ENCODE data around the gene TMEM91.

The TMEM91 gene

DNA sequence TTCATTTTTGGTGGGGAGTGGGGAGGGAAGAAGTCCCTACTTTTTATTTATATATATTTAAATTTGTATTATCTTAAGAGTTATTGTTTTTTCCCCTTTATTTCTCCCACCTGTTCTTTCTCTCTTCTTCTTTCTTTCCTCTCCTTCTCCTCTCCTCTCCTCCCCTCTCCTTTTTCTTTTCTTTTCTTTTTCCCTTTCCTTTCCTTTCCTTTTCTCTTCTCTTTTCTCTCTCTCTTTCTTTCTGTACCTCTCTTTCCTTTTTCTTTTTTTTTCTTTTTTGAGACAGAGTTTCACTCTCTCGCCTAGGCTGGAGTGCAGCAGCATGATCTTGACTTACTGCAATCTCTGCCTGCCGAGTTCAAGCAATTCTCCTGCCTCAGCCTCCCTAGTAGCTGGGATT lies 23.2 kb downstream of the TMEM91 start:
- no peak for DNase-seq (ENCODE audit: low read depth)
- H3K4me3 ChIP-seq (ENCODE audit: control insufficient read depth, low read depth, low read length) = no peak overlapping the region
- TF ChIP-seq, protein P1, sequence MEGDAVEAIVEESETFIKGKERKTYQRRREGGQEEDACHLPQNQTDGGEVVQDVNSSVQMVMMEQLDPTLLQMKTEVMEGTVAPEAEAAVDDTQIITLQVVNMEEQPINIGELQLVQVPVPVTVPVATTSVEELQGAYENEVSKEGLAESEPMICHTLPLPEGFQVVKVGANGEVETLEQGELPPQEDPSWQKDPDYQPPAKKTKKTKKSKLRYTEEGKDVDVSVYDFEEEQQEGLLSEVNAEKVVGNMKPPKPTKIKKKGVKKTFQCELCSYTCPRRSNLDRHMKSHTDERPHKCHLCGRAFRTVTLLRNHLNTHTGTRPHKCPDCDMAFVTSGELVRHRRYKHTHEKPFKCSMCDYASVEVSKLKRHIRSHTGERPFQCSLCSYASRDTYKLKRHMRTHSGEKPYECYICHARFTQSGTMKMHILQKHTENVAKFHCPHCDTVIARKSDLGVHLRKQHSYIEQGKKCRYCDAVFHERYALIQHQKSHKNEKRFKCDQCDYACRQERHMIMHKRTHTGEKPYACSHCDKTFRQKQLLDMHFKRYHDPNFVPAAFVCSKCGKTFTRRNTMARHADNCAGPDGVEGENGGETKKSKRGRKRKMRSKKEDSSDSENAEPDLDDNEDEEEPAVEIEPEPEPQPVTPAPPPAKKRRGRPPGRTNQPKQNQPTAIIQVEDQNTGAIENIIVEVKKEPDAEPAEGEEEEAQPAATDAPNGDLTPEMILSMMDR (IDR thresholded peaks at IDR 0.05; ENCODE audit: control insufficient read depth, insufficient read depth, low read depth, low read length, missing control alignments) = no peak

DNA sequence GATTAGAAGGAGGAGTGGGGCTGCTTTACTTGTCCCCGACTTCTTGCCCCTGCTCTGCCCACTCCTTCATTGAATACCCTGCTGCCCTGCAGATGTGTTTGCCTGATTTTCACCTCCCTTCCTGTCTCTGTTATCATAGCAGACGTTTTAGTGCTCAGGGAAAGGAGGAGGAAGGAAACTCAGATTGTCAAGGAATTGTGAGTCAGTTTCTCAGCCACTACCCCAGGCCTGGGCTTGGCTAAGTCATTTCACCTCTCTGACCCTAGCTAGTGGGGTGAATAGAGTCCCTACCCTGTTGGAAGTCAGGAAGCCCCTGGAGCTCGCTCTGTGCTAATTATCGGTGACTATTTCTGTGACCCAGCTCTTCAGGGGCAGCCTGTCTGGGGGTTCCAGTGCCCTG lies 25.1 kb downstream of the TMEM91 start:
- no peak overlapping the region for H3K4me3 ChIP-seq (ENCODE audit: control insufficient read depth, low read depth, low read length)
- no peak for DNase-seq (ENCODE audit: low read depth)
- TF ChIP-seq, protein P1 (IDR thresholded peaks at IDR 0.05; ENCODE audit: control insufficient read depth, insufficient read depth, low read depth, low read length, missing control alignments) = no peak

DNA sequence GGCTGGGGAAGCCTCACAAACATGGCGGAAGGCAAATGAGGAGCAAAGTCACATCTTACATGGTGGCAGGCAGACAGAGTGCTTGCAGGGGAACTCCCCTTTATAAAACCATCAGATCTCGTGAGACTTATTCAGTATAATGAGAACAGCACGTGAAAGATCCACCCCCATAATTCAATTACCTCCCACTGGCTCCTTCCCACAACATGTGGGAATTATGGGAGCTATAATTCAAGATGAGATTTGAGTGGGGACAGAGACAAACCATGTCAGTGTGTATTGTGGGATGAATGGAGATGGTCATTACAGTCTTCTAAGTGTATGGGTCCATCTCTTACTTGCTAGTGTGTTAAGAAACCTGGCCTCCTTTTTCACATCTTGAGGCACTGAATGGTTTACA lies 25.7 kb downstream of the TMEM91 start:
- H3K4me3 ChIP-seq (ENCODE audit: control insufficient read depth, low read depth, low read length) = no peak overlapping the region
- TF ChIP-seq, protein P1 (IDR thresholded peaks at IDR 0.05; ENCODE audit: control insufficient read depth, insufficient read depth, low read depth, low read length, missing control alignments) = no peak
- DNase-seq (ENCODE audit: low read depth) = no peak

DNA sequence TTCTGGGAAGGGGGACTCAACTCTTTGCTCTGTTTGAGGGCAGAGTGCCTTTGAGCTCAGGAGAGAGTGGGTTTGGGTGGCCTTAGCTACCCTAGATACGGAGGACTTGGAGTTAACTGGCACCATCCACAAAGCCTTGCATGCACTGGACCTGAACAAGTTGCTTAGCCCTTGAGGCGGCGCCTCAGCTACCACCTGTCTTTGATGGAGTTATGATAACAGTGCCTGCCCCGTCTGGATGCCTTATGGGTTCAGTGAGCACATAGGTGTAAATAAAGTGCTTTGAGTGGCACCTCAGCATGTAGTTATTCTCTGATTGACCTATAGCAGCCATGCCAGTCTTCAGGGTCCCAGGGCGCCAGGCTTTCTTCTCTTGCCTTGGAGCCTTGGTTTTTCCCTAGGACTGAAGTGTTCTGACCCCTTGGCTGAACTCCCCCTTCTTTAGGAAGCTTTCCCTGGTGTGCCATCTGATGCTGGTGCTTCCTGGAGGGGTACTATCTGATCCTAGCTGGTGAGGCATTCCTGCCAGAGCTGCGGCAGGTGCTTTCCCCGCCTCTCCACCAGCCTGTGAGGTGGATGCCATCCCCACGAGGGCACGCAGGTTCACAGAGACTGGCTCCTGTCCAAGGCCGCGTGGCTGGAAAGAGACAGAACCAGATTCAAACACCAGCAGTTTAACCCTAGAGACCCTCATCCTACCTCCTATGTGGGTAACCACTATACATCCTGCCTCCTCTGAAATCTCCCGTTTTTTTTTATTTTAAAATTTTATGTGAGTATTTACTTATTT lies 27.0 kb downstream of the TMEM91 start:
- TF ChIP-seq, protein P1 (IDR thresholded peaks at IDR 0.05; ENCODE audit: control insufficient read depth, insufficient read depth, low read depth, low read length, missing control alignments) = no peak
- DNase-seq (ENCODE audit: low read depth) = no peak

DNA sequence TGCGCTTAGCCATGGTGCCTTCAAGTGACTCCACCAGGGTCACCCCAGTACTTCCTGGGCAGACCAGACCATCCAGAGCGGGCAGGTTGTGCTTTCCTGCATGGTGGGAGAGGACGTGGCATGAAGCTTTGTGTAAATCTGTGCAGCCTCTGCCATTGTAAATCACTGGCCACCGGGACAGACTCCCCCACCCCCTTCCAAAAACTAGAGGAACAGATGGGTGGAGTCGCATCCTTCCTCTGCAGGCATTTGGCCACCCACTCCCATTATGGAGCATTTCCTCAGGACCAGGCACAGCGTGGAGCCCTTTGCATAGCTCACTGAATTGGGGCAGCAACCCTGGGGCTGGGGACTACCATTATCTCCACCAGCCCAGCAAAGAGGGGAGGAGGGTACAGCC lies 29.4 kb downstream of the TMEM91 start:
- TF ChIP-seq, protein P1 (IDR thresholded peaks at IDR 0.05; ENCODE audit: control insufficient read depth, insufficient read depth, low read depth, low read length, missing control alignments) = no peak
- DNase-seq (ENCODE audit: low read depth) = no peak
- no peak overlapping the region for H3K4me3 ChIP-seq (ENCODE audit: control insufficient read depth, low read depth, low read length)

More for the DNA sequence above, 27.0 kb downstream of the TMEM91 start:
- H3K4me3 ChIP-seq (ENCODE audit: control insufficient read depth, low read depth, low read length) = no peak overlapping the region

DNA sequence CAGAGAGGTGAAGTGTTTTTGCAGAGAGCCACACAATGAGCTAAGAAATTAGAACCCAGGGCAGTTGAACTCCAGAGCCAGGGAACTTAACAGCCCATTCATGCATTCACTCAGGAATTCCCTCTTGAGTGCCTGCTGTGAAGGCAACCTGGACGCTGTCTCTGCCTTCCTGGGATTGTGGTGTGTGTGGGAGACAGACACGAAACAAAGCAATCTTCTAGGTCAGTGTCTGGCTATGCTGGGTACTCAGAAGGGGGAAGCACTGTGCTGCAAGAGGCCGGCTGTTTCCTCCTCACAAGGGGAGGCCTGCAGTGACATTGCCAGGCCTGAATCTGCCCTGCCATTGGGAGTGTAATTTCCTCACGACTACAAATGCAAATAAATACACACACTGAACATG lies 30.9 kb downstream of the TMEM91 start:
- DNase-seq (ENCODE audit: low read depth) = no peak

More for the DNA sequence above, 30.9 kb downstream of the TMEM91 start:
- no peak overlapping the region for H3K4me3 ChIP-seq (ENCODE audit: control insufficient read depth, low read depth, low read length)
- TF ChIP-seq, protein P1 (IDR thresholded peaks at IDR 0.05; ENCODE audit: control insufficient read depth, insufficient read depth, low read depth, low read length, missing control alignments) = no peak

All from AG09309 (cell line).